Measurements from ENCODE around the gene TPST2. TPM values are rescaled to one million over a fixed set of nuclear protein-coding genes. Genes with fewer than 3 reads are reported as not detected.

The TPST2 gene
- total RNA-seq, 1 experiment from 2014 or later, result 11.8 TPM

GRCh38 chr22:26561756-26562417, 28.0 kb downstream of the TPST2 start:
- no peak overlapping the region for H3K4me3 Mint-ChIP-seq (ENCODE audit: low read depth, unreplicated experiment)
- no TSS peak for BruUV-seq (replicated peaks)
- H3K36me3 Mint-ChIP-seq (ENCODE audit: insufficient read depth, unreplicated experiment), result no peaks in the 10 kb centered on the region
- H3K27me3 Mint-ChIP-seq (ENCODE audit: unreplicated experiment), result no peaks in the 10 kb centered on the region
- intact Hi-C loops (cut with micrococcal nuclease; ENCODE audit: unreplicated experiment), result no loop called here
- CTCF ChIA-PET, result interaction anchor here (0.7 kb wide), 1 partner anchor 1037 kb away, joined by 3 read pairs; no protein-coding TSS in a partner anchor
- no peak overlapping the region for H3K27ac Mint-ChIP-seq (ENCODE audit: unreplicated experiment)
- TF ChIP-seq CTCF (IDR thresholded peaks at IDR 0.05; ENCODE audit: unreplicated experiment), result no peak
- H3K4me1 Mint-ChIP-seq (ENCODE audit: low read depth, unreplicated experiment), result no peaks in the 10 kb centered on the region
- no peak for DNase-seq
- no peaks in the 10 kb centered on the region for H3K9me3 Mint-ChIP-seq (ENCODE audit: low read depth, unreplicated experiment)

GRCh38 chr22:26559961-26560575, 29.9 kb downstream of the TPST2 start:
- no peak for DNase-seq
- no peaks in the 10 kb centered on the region for H3K4me1 Mint-ChIP-seq (ENCODE audit: low read depth, unreplicated experiment)
- no peaks in the 10 kb centered on the region for H3K36me3 Mint-ChIP-seq (ENCODE audit: insufficient read depth, unreplicated experiment)
- BruUV-seq (replicated peaks), result no TSS peak
- H3K27me3 Mint-ChIP-seq (ENCODE audit: unreplicated experiment), result no peaks in the 10 kb centered on the region
- intact Hi-C loops (cut with micrococcal nuclease; ENCODE audit: unreplicated experiment), result no loop called here
- TF ChIP-seq CTCF (IDR thresholded peaks at IDR 0.05; ENCODE audit: unreplicated experiment), result no peak
- no peak overlapping the region for H3K27ac Mint-ChIP-seq (ENCODE audit: unreplicated experiment)
- CTCF ChIA-PET, result no interaction called here
- no peaks in the 10 kb centered on the region for H3K9me3 Mint-ChIP-seq (ENCODE audit: low read depth, unreplicated experiment)
- no peak overlapping the region for H3K4me3 Mint-ChIP-seq (ENCODE audit: low read depth, unreplicated experiment)

GRCh38 chr22:26558248-26558895, 31.6 kb downstream of the TPST2 start:
- no peak overlapping the region for H3K27ac Mint-ChIP-seq (ENCODE audit: unreplicated experiment)
- no peaks in the 10 kb centered on the region for H3K36me3 Mint-ChIP-seq (ENCODE audit: insufficient read depth, unreplicated experiment)
- no peak for TF ChIP-seq CTCF (IDR thresholded peaks at IDR 0.05; ENCODE audit: unreplicated experiment)
- H3K4me3 Mint-ChIP-seq (ENCODE audit: low read depth, unreplicated experiment), result no peak overlapping the region
- no peak for DNase-seq
- intact Hi-C loops (cut with micrococcal nuclease; ENCODE audit: unreplicated experiment), result no loop called here
- no TSS peak for BruUV-seq (replicated peaks)
- H3K27me3 Mint-ChIP-seq (ENCODE audit: unreplicated experiment), result no peaks in the 10 kb centered on the region
- H3K9me3 Mint-ChIP-seq (ENCODE audit: low read depth, unreplicated experiment), result no peaks in the 10 kb centered on the region
- H3K4me1 Mint-ChIP-seq (ENCODE audit: low read depth, unreplicated experiment), result no peaks in the 10 kb centered on the region
- CTCF ChIA-PET, result interaction anchor here (0.6 kb wide), 1 partner anchor 205 kb away, joined by 3 read pairs; no protein-coding TSS in a partner anchor

GRCh38 chr22:26556904-26557303, 33.0 kb downstream of the TPST2 start:
- Mint-ChIP-seq H3K27ac (ENCODE audit: unreplicated experiment) (no peak overlapping the region), H3K27me3 (ENCODE audit: unreplicated experiment) (no peaks in the 10 kb centered on the region), H3K4me1 (ENCODE audit: low read depth, unreplicated experiment) (no peaks in the 10 kb centered on the region), H3K4me3 (ENCODE audit: low read depth, unreplicated experiment) (no peak overlapping the region), H3K36me3 (ENCODE audit: insufficient read depth, unreplicated experiment) (no peaks in the 10 kb centered on the region), H3K9me3 (ENCODE audit: low read depth, unreplicated experiment) (no peaks in the 10 kb centered on the region)
- BruUV-seq (replicated peaks), result no TSS peak
- CTCF ChIA-PET, result no interaction called here
- no peak for TF ChIP-seq CTCF (IDR thresholded peaks at IDR 0.05; ENCODE audit: unreplicated experiment)
- intact Hi-C loops (cut with micrococcal nuclease; ENCODE audit: unreplicated experiment), result no loop called here
- DNase-seq, result no peak

Measured in Calu3 (cell line).